Heart right ventricle (tissue), 16 donors: ENCODE results near the gene MIGA1. TPM values are rescaled to one million over a fixed set of nuclear protein-coding genes. Genes with fewer than 3 reads are reported as not detected.

Experiments used
- ATAC-seq, 8 donors: fragments of 200-7000 bp; cut with Tn5 transposase; one replicate each; pipeline ENCODE4 v1.9.1; 2020; ENCODE audit warnings: mild to moderate bottlenecking in 8 of 8, moderate library complexity in 8 of 8, moderate number of reproducible peaks in 1 of 8
- DNase-seq, 2 donors: peaks; one replicate each; pipeline ENCODE4 v3.0.0-alpha.2; 2020
- H3K27ac ChIP-seq, 10 donors: fragments of 200-600 bp; sonication (generic) in 2 of 10; one replicate each; pipeline versions ENCODE4 v1.5.0 to v1.8.0; 2020 to 2022; ENCODE audit warnings: mild to moderate bottlenecking in 3 of 10
- H3K27me3 ChIP-seq, 7 donors: fragments of 200-600 bp; one replicate each; pipeline ENCODE4 v1.8.0; 2021 to 2022; ENCODE audit warnings: mild to moderate bottlenecking in 2 of 7
- H3K36me3 ChIP-seq, 9 donors: fragments of 200-600 bp; sonication (generic) in 1 of 9; one replicate each; pipeline versions ENCODE4 v1.5.0 to v1.8.0; 2020 to 2022; ENCODE audit warnings: mild to moderate bottlenecking in 2 of 9
- H3K4me1 ChIP-seq, 9 donors: fragments of 200-600 bp; sonication (generic) in 1 of 9; one replicate each; pipeline versions ENCODE4 v1.5.0 to v1.8.0; 2020 to 2022; ENCODE audit warnings: mild to moderate bottlenecking in 4 of 9
- H3K4me3 ChIP-seq, 10 donors: fragments of 200-600 bp; sonication (generic) in 2 of 10; one replicate each; pipeline versions ENCODE4 v1.5.0 to v1.8.0; 2020 to 2022; ENCODE audit warnings: mild to moderate bottlenecking in 7 of 10, moderate library complexity in 2 of 10
- H3K9me3 ChIP-seq, 11 donors: fragments of 200-600 bp in 10 of 11; sonication (generic) in 2 of 11; one replicate each; pipeline versions ENCODE4 v1.5.0 to v1.8.0; 2013 to 2022; ENCODE audit warnings: mild to moderate bottlenecking in 2 of 11, control low read depth in 1 of 11, moderate library complexity in 1 of 11
- WGBS, 2 donors: extraction: QIAGEN DNeasy Blood & Tissue Kit; methylation state at CpG; one replicate each; pipeline ENCODE4 v1.1.7; 2013; ENCODE audit warnings: inconsistent platforms in 1 of 2; 5-methylcytosine and 5-hydroxymethylcytosine counted together
- intact Hi-C, 10 donors: fragments of 100-400 bp; cut with DNase I; formaldehyde crosslinking; loops; one replicate each; pipeline versions ENCODE4 v1.11.1 to v1.14.2; 2022
- polyA plus RNA-seq, 2 donors: library from polyadenylated mRNA; stranded (reverse); fragments of 200-250 nt; gene quantifications; one replicate each; pipeline ENCODE4 v1.2.3, GENCODE V29; 2013
- total RNA-seq, 10 donors: library from RNA; stranded (reverse); fragmentation: NEBNext Ultra II Directional in 3 of 10; extraction: Animal tissue kit (Norgen Biotek cat#: 25700) in 3 of 10; gene quantifications; one replicate each; pipeline versions ENCODE4 v1.2.1 to v1.2.4, GENCODE V29; 2021 to 2023
- TF ChIP-seq, protein P1 (sequence below), 9 donors: fragments of 200-600 bp; sonication (generic) in 2 of 9; IDR thresholded peaks; one replicate each; pipeline versions ENCODE4 v1.5.0 to v1.8.0; 2021 to 2022; ENCODE audit warnings: antibody characterized with exemption in 9 of 9, mild to moderate bottlenecking in 5 of 9, moderate library complexity in 1 of 9
- donor health status: Arrhythmogenic right ventricular cardiomyopathy.
- donor health status: ischemic (EF 13 %, LVEDD 7.1; RV severe dilation, severe dysfunction).
- donor health status: healthy with polysubstance abuse.
- donor health status: DM: no; HTN: yes; CAD: no.
- donor health status: DM: no; HTN: no; CAD: no.
- donor health status: ischemic (EF 25% LVEDD 6.9; RV normal size, moderate dysfunction).
- donor health status: ischemic (EF 25% LVEDD 5.7; RV mildly dilated, moderate dysfunction).
- donor health status: healthy.
- donor health status: DM: yes; HTN: yes; CAD: no.
- donor health status: Ischemic cardiomyopathy.
- donor health status: ischemic (EF 35%, LVEDD 5.7; RV mildly dilated, moderate dysfunction).
- donor health status: nonischemic (EF 11% LVEDD 7.7; RV severe dilation, severe dysfunction).
- donor health status: DM: yes; HTN: yes; CAD: no.
- donor health status: PGD.
- donor health status: ischemic (EF 29% LVEDD 5.4; RV normal size, mild dysfunction).
- donor health status: nonischemic (EF 23%, LVEDD 6.1; RV moderate dilation, normal function).

The MIGA1 gene
- total and polyA plus RNA-seq, 12 donors: 2.4 to 14.8 (median 11.5) TPM

DNA sequence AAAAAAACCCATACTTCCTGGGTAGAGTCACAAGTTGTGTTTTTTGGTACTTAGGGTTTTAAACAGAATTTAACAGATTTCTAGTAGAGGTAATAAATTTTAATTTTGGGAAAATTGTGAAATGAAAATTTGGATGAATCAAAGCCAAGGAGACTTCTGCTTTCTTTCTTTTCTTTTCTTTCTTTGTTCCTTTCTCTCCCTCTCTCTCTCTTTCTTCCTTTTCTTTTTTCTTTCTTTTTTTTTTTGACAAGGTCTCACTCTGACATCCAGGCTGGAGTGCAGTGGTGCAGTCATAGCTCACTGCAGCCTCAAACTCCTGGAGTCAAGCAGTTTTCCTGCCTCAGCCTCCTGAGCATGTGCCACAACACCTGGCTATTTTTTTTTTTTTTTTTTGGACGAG lies 62.1 kb downstream of the MIGA1 start:
- intact Hi-C loops: no loop called here
- TF ChIP-seq, protein P1, sequence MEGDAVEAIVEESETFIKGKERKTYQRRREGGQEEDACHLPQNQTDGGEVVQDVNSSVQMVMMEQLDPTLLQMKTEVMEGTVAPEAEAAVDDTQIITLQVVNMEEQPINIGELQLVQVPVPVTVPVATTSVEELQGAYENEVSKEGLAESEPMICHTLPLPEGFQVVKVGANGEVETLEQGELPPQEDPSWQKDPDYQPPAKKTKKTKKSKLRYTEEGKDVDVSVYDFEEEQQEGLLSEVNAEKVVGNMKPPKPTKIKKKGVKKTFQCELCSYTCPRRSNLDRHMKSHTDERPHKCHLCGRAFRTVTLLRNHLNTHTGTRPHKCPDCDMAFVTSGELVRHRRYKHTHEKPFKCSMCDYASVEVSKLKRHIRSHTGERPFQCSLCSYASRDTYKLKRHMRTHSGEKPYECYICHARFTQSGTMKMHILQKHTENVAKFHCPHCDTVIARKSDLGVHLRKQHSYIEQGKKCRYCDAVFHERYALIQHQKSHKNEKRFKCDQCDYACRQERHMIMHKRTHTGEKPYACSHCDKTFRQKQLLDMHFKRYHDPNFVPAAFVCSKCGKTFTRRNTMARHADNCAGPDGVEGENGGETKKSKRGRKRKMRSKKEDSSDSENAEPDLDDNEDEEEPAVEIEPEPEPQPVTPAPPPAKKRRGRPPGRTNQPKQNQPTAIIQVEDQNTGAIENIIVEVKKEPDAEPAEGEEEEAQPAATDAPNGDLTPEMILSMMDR (IDR thresholded peaks at IDR 0.05): no peak
- 35 to 46% methylated on average over 1 of the region's 1 CpG for WGBS, 2 donors
- DNase-seq (no peak), ATAC-seq (no peak)
- no peaks in the 10 kb centered on the region for H3K27me3 ChIP-seq
- H3K4me1 ChIP-seq: peaks cover 0 to 11% (median 0%) of the 10 kb centered on the region in 9 donors
- no peak overlapping the region for H3K27ac ChIP-seq
- H3K36me3 ChIP-seq: peaks cover 0 to 42% (median 10%) of the 10 kb centered on the region in 9 donors
- H3K9me3 ChIP-seq: no peaks in the 10 kb centered on the region
- H3K4me3 ChIP-seq: no peak overlapping the region

DNA sequence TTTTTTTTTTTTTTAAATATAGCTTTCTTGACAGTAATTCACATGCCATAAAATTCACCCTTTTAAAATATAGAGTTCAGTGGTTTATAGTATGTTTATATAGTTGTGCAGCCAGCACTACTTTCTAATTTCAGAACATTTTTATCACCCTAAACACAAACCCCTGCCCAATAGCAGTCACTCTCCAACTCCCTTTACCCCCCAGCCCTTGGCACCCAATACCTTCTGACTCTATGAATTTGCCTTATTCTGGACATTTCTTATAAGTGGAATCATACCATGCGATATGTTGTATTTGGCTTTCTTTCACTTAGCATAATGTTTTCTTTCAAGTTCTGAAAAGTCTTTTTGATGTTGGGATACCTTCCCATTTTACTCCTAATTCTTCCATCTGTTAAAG lies 66.5 kb downstream of the MIGA1 start:
- TF ChIP-seq, protein P1 (IDR thresholded peaks at IDR 0.05): no peak
- ATAC-seq: no peak
- DNase-seq: no peak
- intact Hi-C loops: no loop called here
- Histone ChIP-seq H3K4me1 (peaks cover 0 to 7% (median 0%) of the 10 kb centered on the region in 9 donors), H3K36me3 (peaks cover 0 to 33% (median 10%) of the 10 kb centered on the region in 9 donors), H3K27ac (no peak overlapping the region), H3K27me3 (no peaks in the 10 kb centered on the region), H3K9me3 (no peaks in the 10 kb centered on the region), H3K4me3 (no peak overlapping the region)
- 97 to 98% methylated on average over 1 of the region's 1 CpG for WGBS, 2 donors

DNA sequence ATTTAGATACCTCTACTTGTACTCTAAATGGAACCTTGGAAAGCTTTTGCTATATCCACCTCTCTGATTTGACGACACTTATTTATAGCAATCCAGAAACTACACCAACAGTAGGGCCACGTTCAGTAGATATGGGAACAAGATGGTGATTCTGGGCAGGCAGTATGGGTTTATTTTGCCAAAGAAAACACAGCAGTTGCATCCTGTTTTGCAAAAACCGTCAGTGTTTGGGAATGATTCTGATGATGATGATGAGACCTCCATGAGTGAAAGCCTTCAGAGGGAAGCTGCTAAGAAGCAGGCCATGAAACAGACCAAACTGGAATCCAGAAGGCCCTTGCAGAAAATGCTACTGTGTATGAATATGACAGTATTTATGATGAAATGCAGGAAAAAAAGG lies 67.5 kb downstream of the MIGA1 start:
- Histone ChIP-seq H3K27me3 (no peaks in the 10 kb centered on the region), H3K4me3 (no peak overlapping the region), H3K9me3 (no peaks in the 10 kb centered on the region), H3K27ac (no peak overlapping the region), H3K36me3 (peaks cover 0 to 35% (median 10%) of the 10 kb centered on the region in 9 donors), H3K4me1 (peaks cover 0 to 7% (median 0%) of the 10 kb centered on the region in 9 donors)
- DNase-seq: no peak
- intact Hi-C loops: no loop called here
- WGBS, 2 donors: 45 to 52% methylated on average over 3 of the region's 3 CpGs
- no peak for ATAC-seq
- TF ChIP-seq, protein P1 (IDR thresholded peaks at IDR 0.05): no peak

DNA sequence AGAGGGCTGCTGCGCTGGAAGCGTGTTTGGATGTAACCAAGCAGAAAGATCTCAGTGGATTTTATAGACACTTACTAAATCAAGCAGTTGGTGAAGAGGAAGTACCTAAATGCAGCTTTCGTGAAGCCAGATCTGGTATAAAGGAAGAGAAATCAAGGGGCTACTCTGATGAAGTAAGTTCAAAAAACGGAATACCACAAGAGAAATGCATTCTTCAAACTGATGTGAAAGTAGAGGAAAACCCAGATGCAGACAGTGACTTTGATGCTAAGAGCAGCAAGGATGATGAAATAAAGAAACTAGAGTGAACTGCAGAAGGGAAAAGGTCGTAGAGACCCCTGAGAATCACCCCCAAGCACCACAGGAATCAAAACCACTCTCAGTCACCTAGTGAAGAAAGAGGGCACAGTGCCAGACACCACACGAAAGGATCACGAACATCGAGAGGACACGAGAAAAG lies 68.2 kb downstream of the MIGA1 start:
- H3K9me3 ChIP-seq: no peaks in the 10 kb centered on the region
- 77 to 91% methylated on average over 9 of the region's 9 CpGs for WGBS, 2 donors
- H3K4me3 ChIP-seq: no peak overlapping the region
- DNase-seq (no peak), ATAC-seq (no peak)
- peaks cover 0 to 30% (median 10%) of the 10 kb centered on the region in 9 donors for H3K36me3 ChIP-seq
- H3K4me1 ChIP-seq: peaks cover 0 to 7% (median 0%) of the 10 kb centered on the region in 9 donors
- intact Hi-C loops: no loop called here
- no peak overlapping the region for H3K27ac ChIP-seq
- TF ChIP-seq, protein P1 (IDR thresholded peaks at IDR 0.05): no peak
- H3K27me3 ChIP-seq: no peaks in the 10 kb centered on the region
